Measurements from ENCODE around the gene CAMKK2. TPM values are rescaled to one million over a fixed set of nuclear protein-coding genes. Genes with fewer than 3 reads are reported as not detected.
"Not testable (repeated sequence)": the region's sequence is repeated elsewhere in the genome, so short reads cannot be mapped to it uniquely, and the experiment has no call there.

The CAMKK2 gene
- total RNA-seq, 1 donor from 2014 or later, result 20.5 TPM

DNA sequence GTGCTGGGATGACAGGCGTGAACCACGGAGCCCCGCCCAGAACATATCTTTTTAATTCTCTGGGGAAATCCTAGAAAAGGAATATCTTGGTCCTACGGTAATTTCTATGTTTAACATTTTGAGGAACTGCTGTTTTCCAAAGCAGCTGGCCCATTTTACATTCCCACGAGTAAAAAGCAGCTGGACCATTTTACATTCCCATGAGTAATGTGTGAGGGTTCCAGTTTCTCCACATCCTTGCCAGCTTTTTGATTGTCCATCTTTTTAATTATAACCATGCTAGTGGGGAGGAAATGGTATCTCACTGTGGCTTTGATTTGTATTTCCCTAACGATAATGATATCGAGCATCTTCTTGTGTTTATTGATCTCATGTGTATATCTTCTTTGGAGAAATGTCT is 91.0 kb downstream of the CAMKK2 start:
- DNase-seq (no peak), ATAC-seq (ENCODE audit: low read depth) (no peak)
- ChIA-PET POLR2A (no interaction called here), CTCF (no interaction called here)
- Mint-ChIP-seq H3K9me3 (no peaks in the 10 kb centered on the region), H3K4me3 (no peak overlapping the region), H3K27me3 (no peaks in the 10 kb centered on the region), H3K36me3 (ENCODE audit: low read depth) (no peaks in the 10 kb centered on the region), H3K4me1 (peaks cover 6% of the 10 kb centered on the region), H3K27ac (no peak overlapping the region)
- intact Hi-C loops (cut with micrococcal nuclease), result no loop called here
- TF ChIP-seq, protein P1, sequence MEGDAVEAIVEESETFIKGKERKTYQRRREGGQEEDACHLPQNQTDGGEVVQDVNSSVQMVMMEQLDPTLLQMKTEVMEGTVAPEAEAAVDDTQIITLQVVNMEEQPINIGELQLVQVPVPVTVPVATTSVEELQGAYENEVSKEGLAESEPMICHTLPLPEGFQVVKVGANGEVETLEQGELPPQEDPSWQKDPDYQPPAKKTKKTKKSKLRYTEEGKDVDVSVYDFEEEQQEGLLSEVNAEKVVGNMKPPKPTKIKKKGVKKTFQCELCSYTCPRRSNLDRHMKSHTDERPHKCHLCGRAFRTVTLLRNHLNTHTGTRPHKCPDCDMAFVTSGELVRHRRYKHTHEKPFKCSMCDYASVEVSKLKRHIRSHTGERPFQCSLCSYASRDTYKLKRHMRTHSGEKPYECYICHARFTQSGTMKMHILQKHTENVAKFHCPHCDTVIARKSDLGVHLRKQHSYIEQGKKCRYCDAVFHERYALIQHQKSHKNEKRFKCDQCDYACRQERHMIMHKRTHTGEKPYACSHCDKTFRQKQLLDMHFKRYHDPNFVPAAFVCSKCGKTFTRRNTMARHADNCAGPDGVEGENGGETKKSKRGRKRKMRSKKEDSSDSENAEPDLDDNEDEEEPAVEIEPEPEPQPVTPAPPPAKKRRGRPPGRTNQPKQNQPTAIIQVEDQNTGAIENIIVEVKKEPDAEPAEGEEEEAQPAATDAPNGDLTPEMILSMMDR (IDR thresholded peaks at IDR 0.05), result no peak

DNA sequence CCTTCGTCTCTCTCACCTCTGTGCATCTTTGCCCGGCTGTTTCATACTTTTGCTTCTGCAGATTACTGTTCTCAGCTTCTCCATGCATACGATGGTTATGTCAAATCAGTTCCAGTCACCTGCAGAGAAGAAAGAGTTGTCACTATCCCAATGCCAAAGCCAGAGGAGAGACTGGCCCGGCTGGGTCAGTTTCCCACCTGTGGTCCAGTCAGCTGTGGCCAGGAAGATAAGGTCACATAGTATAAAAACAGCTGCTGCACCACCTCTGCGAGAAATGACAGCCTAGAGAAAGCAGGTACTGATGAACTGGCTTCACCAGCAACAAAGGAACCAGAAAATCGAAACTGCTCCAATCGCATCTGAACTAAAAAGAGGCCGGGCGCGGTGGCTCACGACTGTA is 93.0 kb downstream of the CAMKK2 start:
- Mint-ChIP-seq H3K4me1 (no peaks in the 10 kb centered on the region), H3K9me3 (no peaks in the 10 kb centered on the region), H3K27ac (no peak overlapping the region), H3K27me3 (no peaks in the 10 kb centered on the region), H3K4me3 (no peak overlapping the region), H3K36me3 (ENCODE audit: low read depth) (no peaks in the 10 kb centered on the region)
- intact Hi-C loops (cut with micrococcal nuclease), result no loop called here
- ATAC-seq (ENCODE audit: low read depth) (no peak), DNase-seq (no peak)
- ChIA-PET CTCF (no interaction called here), POLR2A (no interaction called here)
- TF ChIP-seq, protein P1 (IDR thresholded peaks at IDR 0.05), result no peak

DNA sequence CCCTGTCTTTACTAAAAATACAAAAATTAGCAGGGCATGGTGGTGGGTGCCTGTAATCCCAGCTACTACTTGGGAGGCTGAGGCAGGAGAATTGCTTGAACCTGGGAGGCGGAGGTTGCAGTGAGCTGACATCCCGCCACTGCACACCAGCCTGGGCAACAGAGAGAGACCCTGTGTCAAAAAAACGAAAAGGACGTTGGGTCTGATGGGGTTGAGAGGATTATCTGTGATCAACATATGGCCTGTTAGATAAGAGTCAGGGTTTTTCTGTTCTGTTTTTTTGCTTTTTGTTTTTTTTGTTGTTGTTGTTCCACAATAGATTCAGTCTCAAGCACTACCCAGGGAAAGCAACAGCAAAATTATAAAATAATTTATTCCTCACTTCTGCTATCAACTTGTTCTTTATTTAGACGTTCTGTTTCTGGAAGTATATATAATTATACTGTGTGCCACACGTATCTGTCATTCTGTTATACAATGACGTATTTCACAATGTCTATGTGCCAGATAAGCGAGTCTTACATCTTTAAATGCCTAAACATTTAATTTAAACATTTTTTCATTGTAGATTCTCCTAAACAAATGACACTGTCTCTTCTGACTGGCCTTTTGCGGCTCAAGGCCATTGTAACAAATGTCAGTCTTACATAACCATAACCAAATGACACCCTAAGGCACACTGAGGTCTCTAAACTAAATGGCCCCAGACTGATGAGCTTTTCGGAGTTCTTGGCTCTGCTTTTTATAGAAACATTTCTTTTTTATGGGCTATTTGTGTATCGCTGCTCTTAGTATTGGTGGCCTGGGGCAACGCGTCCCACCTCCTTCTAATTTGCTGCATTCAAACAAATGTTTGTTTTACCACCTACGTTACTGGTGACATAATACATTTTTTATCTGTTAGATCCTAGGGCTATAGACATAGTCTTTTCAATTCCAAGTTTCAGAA is 93.8 kb downstream of the CAMKK2 start:
- H3K4me3 Mint-ChIP-seq, result no peak overlapping the region
- ChIA-PET POLR2A (no interaction called here), CTCF (interaction anchor here (0.6 kb wide), 1 partner anchor 102 kb away, joined by 5 read pairs; no protein-coding TSS in a partner anchor)
- TF ChIP-seq, protein P1 (IDR thresholded peaks at IDR 0.05), result no peak
- no peaks in the 10 kb centered on the region for H3K9me3 Mint-ChIP-seq
- H3K36me3 Mint-ChIP-seq (ENCODE audit: low read depth), result no peaks in the 10 kb centered on the region
- no peaks in the 10 kb centered on the region for H3K27me3 Mint-ChIP-seq
- no peak for ATAC-seq (ENCODE audit: low read depth)
- H3K4me1 Mint-ChIP-seq, result no peaks in the 10 kb centered on the region
- intact Hi-C loops (cut with micrococcal nuclease), result no loop called here
- no peak for DNase-seq
- no peak overlapping the region for H3K27ac Mint-ChIP-seq

DNA sequence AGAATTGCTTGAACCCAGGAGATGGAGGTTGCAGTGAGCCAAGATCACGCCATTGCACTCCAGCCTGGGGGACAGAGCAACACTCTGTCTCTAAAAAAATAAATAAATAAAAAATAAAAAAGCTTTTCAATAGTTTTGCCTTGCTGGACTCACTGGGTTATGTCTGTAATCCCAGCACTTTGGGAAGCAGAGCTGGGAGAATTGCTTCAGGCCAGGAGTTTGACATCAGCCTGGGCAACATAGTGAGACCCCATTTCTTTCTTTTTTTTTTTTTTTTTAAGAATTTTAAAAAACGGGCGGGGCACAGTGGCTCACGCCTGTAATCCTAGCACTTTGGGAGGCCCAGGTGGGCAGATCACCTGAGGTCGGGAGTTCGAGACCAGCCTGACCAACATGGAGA is 95.4 kb downstream of the CAMKK2 start:
- DNase-seq; CTCF ChIA-PET; intact Hi-C loops (cut with micrococcal nuclease); H3K27ac Mint-ChIP-seq; H3K4me1 Mint-ChIP-seq; H3K36me3 Mint-ChIP-seq (ENCODE audit: low read depth); H3K27me3 Mint-ChIP-seq; H3K9me3 Mint-ChIP-seq; H3K4me3 Mint-ChIP-seq; ATAC-seq (ENCODE audit: low read depth): not testable (repeated sequence)
- POLR2A ChIA-PET, result interaction anchor here (0.7 kb wide), 1 partner anchor 141 kb away, joined by 4 read pairs; no protein-coding TSS in a partner anchor

DNA sequence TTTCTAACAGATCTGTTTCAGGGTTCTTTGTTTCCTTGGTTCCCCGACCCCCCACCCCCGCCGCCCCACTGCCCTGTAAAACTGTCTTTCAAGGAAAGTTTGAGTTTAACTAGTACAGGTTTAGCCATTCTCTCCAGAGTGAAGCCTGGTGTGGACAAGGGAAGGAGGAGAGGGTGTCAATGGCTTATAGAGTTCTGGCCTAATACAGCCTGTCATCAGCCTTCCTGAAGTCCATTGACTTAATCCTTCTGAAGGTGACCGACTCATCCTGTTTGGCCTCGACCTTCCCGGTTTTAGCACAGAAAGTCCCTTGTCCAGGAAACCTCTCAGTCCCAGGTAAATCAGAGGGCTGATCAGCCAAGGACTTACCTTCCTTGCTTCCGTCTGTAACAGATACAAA is 97.6 kb downstream of the CAMKK2 start:
- ATAC-seq (ENCODE audit: low read depth) (no peak), DNase-seq (no peak)
- POLR2A ChIA-PET, result no interaction called here
- Mint-ChIP-seq H3K4me1 (peaks cover 4% of the 10 kb centered on the region), H3K9me3 (no peaks in the 10 kb centered on the region), H3K36me3 (ENCODE audit: low read depth) (no peaks in the 10 kb centered on the region), H3K27ac (no peak overlapping the region), H3K4me3 (no peak overlapping the region), H3K27me3 (no peaks in the 10 kb centered on the region)
- CTCF ChIA-PET, result no interaction called here
- TF ChIP-seq, protein P1 (IDR thresholded peaks at IDR 0.05), result no peak
- intact Hi-C loops (cut with micrococcal nuclease), result no loop called here
